ENCODE results near the gene MTRF1. TPM values are rescaled to one million over a fixed set of nuclear protein-coding genes. Genes with fewer than 3 reads are reported as not detected.

The MTRF1 gene
- total RNA-seq, 1 donor from 2014 or later, result 11.6 TPM

DNA sequence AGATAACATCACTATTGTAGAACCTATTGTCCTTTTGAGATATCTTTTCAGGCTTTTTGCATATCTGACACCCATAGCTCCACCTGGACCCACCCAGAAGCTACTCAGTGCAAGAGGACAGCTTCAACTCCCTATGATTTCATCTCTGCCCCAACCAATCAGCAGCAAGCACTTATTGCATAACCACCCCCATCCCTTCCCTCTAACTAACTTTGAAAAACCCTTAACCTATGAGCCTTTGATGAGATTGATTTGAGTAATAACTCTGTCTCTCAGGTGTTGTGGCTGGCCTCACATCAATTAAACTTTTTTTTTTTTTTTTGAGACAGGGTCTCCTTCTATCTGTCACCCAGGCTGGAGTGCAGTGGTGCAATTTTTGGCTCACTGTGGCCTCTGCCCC is 13.4 kb upstream of the MTRF1 start:
- no peaks in the 10 kb centered on the region for H3K36me3 ChIP-seq (ENCODE audit: insufficient read depth, low read length)
- Mint-ChIP-seq H3K27me3 (ENCODE audit: low read depth, unreplicated experiment) (no peaks in the 10 kb centered on the region), H3K4me3 (ENCODE audit: unreplicated experiment) (no peak overlapping the region), H3K4me1 (ENCODE audit: low read depth, unreplicated experiment) (no peaks in the 10 kb centered on the region), H3K27ac (ENCODE audit: unreplicated experiment) (no peak overlapping the region), H3K9me3 (ENCODE audit: unreplicated experiment) (peaks cover 3% of the 10 kb centered on the region), H3K36me3 (ENCODE audit: low read depth, unreplicated experiment) (no peaks in the 10 kb centered on the region)
- H4K20me1 ChIP-seq (ENCODE audit: insufficient read depth, low read length), result no peaks in the 10 kb centered on the region
- H3K27ac ChIP-seq (ENCODE audit: low read depth, low read length), result no peak overlapping the region
- no peak overlapping the region for H3K4me2 ChIP-seq (ENCODE audit: low read length)
- TF ChIP-seq, protein P1, sequence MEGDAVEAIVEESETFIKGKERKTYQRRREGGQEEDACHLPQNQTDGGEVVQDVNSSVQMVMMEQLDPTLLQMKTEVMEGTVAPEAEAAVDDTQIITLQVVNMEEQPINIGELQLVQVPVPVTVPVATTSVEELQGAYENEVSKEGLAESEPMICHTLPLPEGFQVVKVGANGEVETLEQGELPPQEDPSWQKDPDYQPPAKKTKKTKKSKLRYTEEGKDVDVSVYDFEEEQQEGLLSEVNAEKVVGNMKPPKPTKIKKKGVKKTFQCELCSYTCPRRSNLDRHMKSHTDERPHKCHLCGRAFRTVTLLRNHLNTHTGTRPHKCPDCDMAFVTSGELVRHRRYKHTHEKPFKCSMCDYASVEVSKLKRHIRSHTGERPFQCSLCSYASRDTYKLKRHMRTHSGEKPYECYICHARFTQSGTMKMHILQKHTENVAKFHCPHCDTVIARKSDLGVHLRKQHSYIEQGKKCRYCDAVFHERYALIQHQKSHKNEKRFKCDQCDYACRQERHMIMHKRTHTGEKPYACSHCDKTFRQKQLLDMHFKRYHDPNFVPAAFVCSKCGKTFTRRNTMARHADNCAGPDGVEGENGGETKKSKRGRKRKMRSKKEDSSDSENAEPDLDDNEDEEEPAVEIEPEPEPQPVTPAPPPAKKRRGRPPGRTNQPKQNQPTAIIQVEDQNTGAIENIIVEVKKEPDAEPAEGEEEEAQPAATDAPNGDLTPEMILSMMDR (IDR thresholded peaks at IDR 0.05; ENCODE audit: insufficient read depth, low read depth, low read length), result no peak
- no peak for TF ChIP-seq EZH2 (IDR thresholded peaks at IDR 0.05; ENCODE audit: insufficient read depth, low read length)
- FAIRE-seq, result no peak
- H3K4me3 ChIP-seq (ENCODE audit: insufficient read depth, low read depth, low read length), result no peak overlapping the region
- DNase-seq (ENCODE audit: low read depth), result no peak
- no peak overlapping the region for H2AFZ ChIP-seq (ENCODE audit: low read depth, low read length)
- no peak overlapping the region for H3K9ac ChIP-seq (ENCODE audit: low read length)
- H3K9me3 ChIP-seq (ENCODE audit: insufficient read depth, low read depth, low read length), result no peaks in the 10 kb centered on the region
- H3K4me1 ChIP-seq (ENCODE audit: insufficient read depth, low read length), result no peaks in the 10 kb centered on the region
- no peaks in the 10 kb centered on the region for H3K79me2 ChIP-seq (ENCODE audit: insufficient read depth, low read length)
- H3K27me3 ChIP-seq (ENCODE audit: insufficient read depth, low read length), result no peaks in the 10 kb centered on the region

DNA sequence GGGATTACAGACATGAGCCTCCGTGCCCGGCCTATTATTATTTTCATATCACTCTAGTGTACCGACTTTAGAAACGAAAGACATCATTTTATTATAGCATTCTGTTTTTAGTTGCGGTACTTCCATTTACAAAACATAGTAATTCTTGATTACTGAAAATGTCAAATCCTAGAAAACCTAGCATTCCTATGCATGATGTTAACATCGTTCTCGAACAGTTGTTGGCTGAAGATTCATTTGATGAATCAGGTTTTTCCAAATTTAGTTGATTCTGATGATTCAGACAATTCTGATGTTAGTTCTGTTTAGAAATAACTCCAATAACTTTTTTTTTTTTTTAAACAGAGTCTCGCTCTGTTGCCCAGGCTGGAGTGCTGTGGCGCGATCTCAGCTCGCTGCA is 11.5 kb upstream of the MTRF1 start:
- no peaks in the 10 kb centered on the region for H3K4me1 Mint-ChIP-seq (ENCODE audit: low read depth, unreplicated experiment)
- H4K20me1 ChIP-seq (ENCODE audit: insufficient read depth, low read length), result no peaks in the 10 kb centered on the region
- no peak overlapping the region for H3K27ac ChIP-seq (ENCODE audit: low read depth, low read length)
- H3K9me3 Mint-ChIP-seq (ENCODE audit: unreplicated experiment), result peaks cover 7% of the 10 kb centered on the region
- no peak overlapping the region for H3K4me3 Mint-ChIP-seq (ENCODE audit: unreplicated experiment)
- H3K27me3 ChIP-seq (ENCODE audit: insufficient read depth, low read length), result no peaks in the 10 kb centered on the region
- no peak overlapping the region for H3K27ac Mint-ChIP-seq (ENCODE audit: unreplicated experiment)
- no peak overlapping the region for H2AFZ ChIP-seq (ENCODE audit: low read depth, low read length)
- DNase-seq (ENCODE audit: low read depth) (no peak), FAIRE-seq (no peak)
- peaks cover 4% of the 10 kb centered on the region for H3K9me3 ChIP-seq (ENCODE audit: insufficient read depth, low read depth, low read length)
- no peaks in the 10 kb centered on the region for H3K27me3 Mint-ChIP-seq (ENCODE audit: low read depth, unreplicated experiment)
- H3K36me3 Mint-ChIP-seq (ENCODE audit: low read depth, unreplicated experiment), result no peaks in the 10 kb centered on the region
- no peak overlapping the region for H3K4me3 ChIP-seq (ENCODE audit: insufficient read depth, low read depth, low read length)
- H3K4me2 ChIP-seq (ENCODE audit: low read length), result no peak overlapping the region
- no peaks in the 10 kb centered on the region for H3K36me3 ChIP-seq (ENCODE audit: insufficient read depth, low read length)
- no peaks in the 10 kb centered on the region for H3K4me1 ChIP-seq (ENCODE audit: insufficient read depth, low read length)
- H3K9ac ChIP-seq (ENCODE audit: low read length), result no peak overlapping the region
- no peak for TF ChIP-seq EZH2 (IDR thresholded peaks at IDR 0.05; ENCODE audit: insufficient read depth, low read length)
- TF ChIP-seq, protein P1 (IDR thresholded peaks at IDR 0.05; ENCODE audit: insufficient read depth, low read depth, low read length), result no peak
- H3K79me2 ChIP-seq (ENCODE audit: insufficient read depth, low read length), result no peaks in the 10 kb centered on the region

DNA sequence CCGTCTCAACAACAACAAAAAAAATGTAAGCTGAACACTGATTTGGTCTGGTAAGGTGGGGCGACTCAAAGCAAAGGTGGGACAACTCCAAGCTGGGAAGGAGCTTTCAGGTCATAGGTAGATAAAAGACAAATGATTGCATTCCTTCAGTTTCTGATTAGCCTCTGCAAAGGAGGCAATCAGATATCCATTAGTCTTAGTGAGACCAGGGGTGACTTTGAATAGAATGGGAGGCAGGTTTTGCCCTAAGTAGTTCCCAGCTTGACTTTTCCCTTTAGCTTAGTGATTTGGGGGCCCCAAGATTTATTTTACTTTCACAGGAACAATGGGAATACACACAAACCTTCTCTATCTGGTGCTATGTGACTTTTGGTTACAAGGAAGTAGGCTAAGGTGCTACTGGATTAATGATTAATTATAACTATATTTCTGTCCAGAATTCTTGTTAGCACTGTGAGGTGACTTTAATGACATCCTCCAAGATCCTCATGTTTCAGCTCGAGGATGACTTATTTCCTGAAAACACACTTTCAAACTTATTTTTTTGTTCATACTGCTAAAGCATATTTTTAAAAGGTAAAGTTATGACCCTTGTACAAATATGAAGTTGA is 10.6 kb upstream of the MTRF1 start:
- H3K79me2 ChIP-seq (ENCODE audit: insufficient read depth, low read length), result no peaks in the 10 kb centered on the region
- no peak overlapping the region for H3K4me3 Mint-ChIP-seq (ENCODE audit: unreplicated experiment)
- no peaks in the 10 kb centered on the region for H3K4me1 ChIP-seq (ENCODE audit: insufficient read depth, low read length)
- TF ChIP-seq, protein P1 (IDR thresholded peaks at IDR 0.05; ENCODE audit: insufficient read depth, low read depth, low read length), result no peak
- no peak for TF ChIP-seq EZH2 (IDR thresholded peaks at IDR 0.05; ENCODE audit: insufficient read depth, low read length)
- no peaks in the 10 kb centered on the region for H3K36me3 ChIP-seq (ENCODE audit: insufficient read depth, low read length)
- no peak overlapping the region for H3K4me3 ChIP-seq (ENCODE audit: insufficient read depth, low read depth, low read length)
- FAIRE-seq (no peak), DNase-seq (ENCODE audit: low read depth) (no peak)
- no peaks in the 10 kb centered on the region for H3K4me1 Mint-ChIP-seq (ENCODE audit: low read depth, unreplicated experiment)
- peaks cover 4% of the 10 kb centered on the region for H3K9me3 ChIP-seq (ENCODE audit: insufficient read depth, low read depth, low read length)
- H3K4me2 ChIP-seq (ENCODE audit: low read length), result no peak overlapping the region
- H3K27me3 Mint-ChIP-seq (ENCODE audit: low read depth, unreplicated experiment), result no peaks in the 10 kb centered on the region
- H4K20me1 ChIP-seq (ENCODE audit: insufficient read depth, low read length), result no peaks in the 10 kb centered on the region
- no peak overlapping the region for H3K27ac Mint-ChIP-seq (ENCODE audit: unreplicated experiment)
- peaks cover 7% of the 10 kb centered on the region for H3K9me3 Mint-ChIP-seq (ENCODE audit: unreplicated experiment)
- no peak overlapping the region for H2AFZ ChIP-seq (ENCODE audit: low read depth, low read length)
- no peak overlapping the region for H3K27ac ChIP-seq (ENCODE audit: low read depth, low read length)
- no peaks in the 10 kb centered on the region for H3K27me3 ChIP-seq (ENCODE audit: insufficient read depth, low read length)
- H3K36me3 Mint-ChIP-seq (ENCODE audit: low read depth, unreplicated experiment), result no peaks in the 10 kb centered on the region
- H3K9ac ChIP-seq (ENCODE audit: low read length), result no peak overlapping the region
